ENCODE measurements around the gene STPG2.

The STPG2 gene

DNA sequence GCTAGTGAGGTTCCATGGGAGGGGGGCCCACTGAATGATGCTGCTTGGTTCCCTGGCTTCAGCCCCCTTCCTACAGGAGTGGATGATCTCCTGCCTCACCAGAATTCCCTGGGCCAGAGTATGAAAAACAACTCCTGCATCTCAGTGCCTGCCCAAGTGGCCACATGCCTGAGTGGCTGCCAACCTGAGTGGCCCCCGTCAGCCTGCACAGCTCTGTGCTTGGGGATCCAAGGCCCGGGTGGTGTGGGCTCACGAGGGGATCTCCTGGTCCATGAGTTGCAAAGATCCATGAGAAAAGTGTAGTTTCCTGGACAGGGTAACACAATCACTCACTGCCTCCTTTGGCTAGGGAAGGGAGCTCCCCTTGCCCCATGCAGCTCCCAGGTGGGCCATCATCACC lies 17.1 kb downstream of the STPG2 start:
- Histone ChIP-seq H4K20me1 (ENCODE audit: insufficient read depth, low read length) (no peaks in the 10 kb centered on the region), H3K9me2 (replicated peaks; ENCODE audit: insufficient read depth, low read length) (no peaks in the 10 kb centered on the region), H3K9me3 (replicated peaks; ENCODE audit: insufficient read depth, low read length) (no peaks in the 10 kb centered on the region), H3K9ac (ENCODE audit: low read length) (no peak overlapping the region), H3F3A (ENCODE audit: insufficient read depth, low read length) (no peaks in the 10 kb centered on the region), H3K79me2 (ENCODE audit: low read length) (no peaks in the 10 kb centered on the region), H3K27me3 (replicated peaks; ENCODE audit: insufficient read depth, low read length) (no peaks in the 10 kb centered on the region), H3K4me1 (ENCODE audit: low read length) (no peaks in the 10 kb centered on the region), H2AFZ (ENCODE audit: low read length) (no peak overlapping the region), H3K4me3 (ENCODE audit: low read length) (no peak overlapping the region), H3K27ac (ENCODE audit: low read length) (no peak overlapping the region), H3K4me2 (ENCODE audit: low read depth, low read length) (no peak overlapping the region), H3K36me3 (replicated peaks; ENCODE audit: insufficient read depth, low read length) (no peaks in the 10 kb centered on the region)
- no peak for DNase-seq
- no peak for TF ChIP-seq EZH2phosphoT487 (IDR thresholded peaks at IDR 0.05; ENCODE audit: low read length)

DNA sequence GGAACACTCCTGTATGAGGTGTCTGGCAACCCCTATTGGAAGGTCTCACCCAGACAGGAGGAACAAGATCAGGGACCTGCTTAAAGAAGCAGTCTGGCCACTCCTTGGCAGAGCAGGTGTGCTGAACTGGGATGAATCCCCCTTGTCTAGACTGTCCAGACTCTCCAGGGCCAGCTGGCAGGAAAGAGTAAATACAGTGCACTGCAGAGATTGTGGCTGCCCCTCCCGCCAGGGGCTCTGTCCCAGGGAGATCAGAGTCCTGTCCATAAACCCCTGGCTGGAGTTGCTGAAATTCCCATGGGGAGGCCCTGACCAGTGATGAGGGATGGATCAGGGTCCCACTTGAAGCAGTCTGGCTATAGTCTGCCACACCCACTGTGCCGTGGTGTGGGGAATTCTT lies 17.7 kb downstream of the STPG2 start:
- H3K27me3 ChIP-seq (replicated peaks; ENCODE audit: insufficient read depth, low read length) = no peaks in the 10 kb centered on the region
- no peaks in the 10 kb centered on the region for H3K9me3 ChIP-seq (replicated peaks; ENCODE audit: insufficient read depth, low read length)
- no peak overlapping the region for H3K4me2 ChIP-seq (ENCODE audit: low read depth, low read length)
- H3F3A ChIP-seq (ENCODE audit: insufficient read depth, low read length) = no peaks in the 10 kb centered on the region
- H4K20me1 ChIP-seq (ENCODE audit: insufficient read depth, low read length) = no peaks in the 10 kb centered on the region
- no peak overlapping the region for H3K4me3 ChIP-seq (ENCODE audit: low read length)
- no peaks in the 10 kb centered on the region for H3K9me2 ChIP-seq (replicated peaks; ENCODE audit: insufficient read depth, low read length)
- TF ChIP-seq EZH2phosphoT487 (IDR thresholded peaks at IDR 0.05; ENCODE audit: low read length) (no peak), EZH2 (optimal IDR thresholded peaks at IDR 0.05; ENCODE audit: low read depth, low read length) (no peak)
- TF ChIP-seq, protein P1, sequence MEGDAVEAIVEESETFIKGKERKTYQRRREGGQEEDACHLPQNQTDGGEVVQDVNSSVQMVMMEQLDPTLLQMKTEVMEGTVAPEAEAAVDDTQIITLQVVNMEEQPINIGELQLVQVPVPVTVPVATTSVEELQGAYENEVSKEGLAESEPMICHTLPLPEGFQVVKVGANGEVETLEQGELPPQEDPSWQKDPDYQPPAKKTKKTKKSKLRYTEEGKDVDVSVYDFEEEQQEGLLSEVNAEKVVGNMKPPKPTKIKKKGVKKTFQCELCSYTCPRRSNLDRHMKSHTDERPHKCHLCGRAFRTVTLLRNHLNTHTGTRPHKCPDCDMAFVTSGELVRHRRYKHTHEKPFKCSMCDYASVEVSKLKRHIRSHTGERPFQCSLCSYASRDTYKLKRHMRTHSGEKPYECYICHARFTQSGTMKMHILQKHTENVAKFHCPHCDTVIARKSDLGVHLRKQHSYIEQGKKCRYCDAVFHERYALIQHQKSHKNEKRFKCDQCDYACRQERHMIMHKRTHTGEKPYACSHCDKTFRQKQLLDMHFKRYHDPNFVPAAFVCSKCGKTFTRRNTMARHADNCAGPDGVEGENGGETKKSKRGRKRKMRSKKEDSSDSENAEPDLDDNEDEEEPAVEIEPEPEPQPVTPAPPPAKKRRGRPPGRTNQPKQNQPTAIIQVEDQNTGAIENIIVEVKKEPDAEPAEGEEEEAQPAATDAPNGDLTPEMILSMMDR (IDR thresholded peaks at IDR 0.05; ENCODE audit: low read length) = no peak
- H3K4me1 ChIP-seq (ENCODE audit: low read length) = no peaks in the 10 kb centered on the region
- no peak for DNase-seq
- no peak overlapping the region for H3K9ac ChIP-seq (ENCODE audit: low read length)
- no peak overlapping the region for H2AFZ ChIP-seq (ENCODE audit: low read length)
- no peak overlapping the region for H3K27ac ChIP-seq (ENCODE audit: low read length)
- H3K36me3 ChIP-seq (replicated peaks; ENCODE audit: insufficient read depth, low read length) = no peaks in the 10 kb centered on the region
- H3K79me2 ChIP-seq (ENCODE audit: low read length) = no peaks in the 10 kb centered on the region

DNA sequence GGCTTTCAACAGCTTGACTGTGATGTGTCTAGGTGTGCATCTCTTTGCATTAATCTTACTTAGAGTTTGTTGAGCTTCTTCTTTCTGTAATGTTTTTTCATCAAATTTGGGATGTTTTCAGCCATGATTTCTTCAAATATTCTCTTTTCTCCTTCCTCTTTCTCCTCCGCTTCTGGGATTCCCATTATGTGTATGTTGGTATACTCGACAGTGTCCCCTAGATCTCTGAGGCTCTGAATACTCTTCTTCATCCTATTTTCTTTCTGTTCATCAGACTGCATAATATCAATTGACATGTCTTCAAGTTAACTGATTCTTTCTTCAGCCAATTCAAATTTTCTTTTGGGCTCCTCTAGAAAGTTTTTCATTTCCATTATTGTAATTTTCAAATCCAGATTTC lies 25.9 kb downstream of the STPG2 start:
- H3K36me3 ChIP-seq (replicated peaks; ENCODE audit: insufficient read depth, low read length) = no peaks in the 10 kb centered on the region
- no peak overlapping the region for H2AFZ ChIP-seq (ENCODE audit: low read length)
- no peaks in the 10 kb centered on the region for H3K4me1 ChIP-seq (ENCODE audit: low read length)
- no peak overlapping the region for H3K9ac ChIP-seq (ENCODE audit: low read length)
- TF ChIP-seq, protein P1 (IDR thresholded peaks at IDR 0.05; ENCODE audit: low read length) = no peak
- TF ChIP-seq EZH2 (optimal IDR thresholded peaks at IDR 0.05; ENCODE audit: low read depth, low read length) = no peak
- TF ChIP-seq EZH2phosphoT487 (IDR thresholded peaks at IDR 0.05; ENCODE audit: low read length) = no peak
- H3K9me2 ChIP-seq (replicated peaks; ENCODE audit: insufficient read depth, low read length) = no peaks in the 10 kb centered on the region
- DNase-seq = no peak
- H4K20me1 ChIP-seq (ENCODE audit: insufficient read depth, low read length) = no peaks in the 10 kb centered on the region
- no peak overlapping the region for H3K27ac ChIP-seq (ENCODE audit: low read length)
- H3K4me3 ChIP-seq (ENCODE audit: low read length) = no peak overlapping the region
- no peak overlapping the region for H3K4me2 ChIP-seq (ENCODE audit: low read depth, low read length)
- no peaks in the 10 kb centered on the region for H3F3A ChIP-seq (ENCODE audit: insufficient read depth, low read length)
- no peaks in the 10 kb centered on the region for H3K27me3 ChIP-seq (replicated peaks; ENCODE audit: insufficient read depth, low read length)
- no peaks in the 10 kb centered on the region for H3K79me2 ChIP-seq (ENCODE audit: low read length)
- H3K9me3 ChIP-seq (replicated peaks; ENCODE audit: insufficient read depth, low read length) = no peaks in the 10 kb centered on the region

DNA sequence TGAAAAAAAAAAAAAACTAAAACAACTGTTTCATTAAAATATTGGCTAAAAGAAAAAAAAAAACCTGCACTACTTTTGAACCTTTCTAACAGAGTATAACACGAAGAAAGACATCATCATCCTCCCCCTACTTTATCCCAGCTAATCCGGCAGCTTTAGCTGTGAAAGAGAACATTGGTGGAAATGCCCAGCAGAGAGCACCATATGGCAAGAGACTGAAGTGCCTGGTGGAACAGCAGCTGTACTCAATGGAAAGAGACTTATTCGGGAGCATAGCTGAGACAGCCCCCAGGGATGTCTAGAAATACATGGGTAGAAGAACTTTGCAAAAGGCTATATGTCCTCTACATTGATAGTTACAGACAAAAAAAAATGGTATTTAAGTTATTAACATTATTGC lies 30.3 kb downstream of the STPG2 start:
- no peaks in the 10 kb centered on the region for H3K79me2 ChIP-seq (ENCODE audit: low read length)

More for the DNA sequence above, 30.3 kb downstream of the STPG2 start:
- Histone ChIP-seq H3K4me3 (ENCODE audit: low read length) (no peak overlapping the region), H3K27ac (ENCODE audit: low read length) (no peak overlapping the region), H3K9me3 (replicated peaks; ENCODE audit: insufficient read depth, low read length) (no peaks in the 10 kb centered on the region), H3K9ac (ENCODE audit: low read length) (no peak overlapping the region), H3K4me1 (ENCODE audit: low read length) (no peaks in the 10 kb centered on the region), H3K36me3 (replicated peaks; ENCODE audit: insufficient read depth, low read length) (no peaks in the 10 kb centered on the region), H3K4me2 (ENCODE audit: low read depth, low read length) (no peak overlapping the region), H3F3A (ENCODE audit: insufficient read depth, low read length) (no peaks in the 10 kb centered on the region), H3K9me2 (replicated peaks; ENCODE audit: insufficient read depth, low read length) (no peaks in the 10 kb centered on the region), H4K20me1 (ENCODE audit: insufficient read depth, low read length) (no peaks in the 10 kb centered on the region), H2AFZ (ENCODE audit: low read length) (no peak overlapping the region), H3K27me3 (replicated peaks; ENCODE audit: insufficient read depth, low read length) (no peaks in the 10 kb centered on the region)
- TF ChIP-seq, protein P1 (IDR thresholded peaks at IDR 0.05; ENCODE audit: low read length) = no peak
- TF ChIP-seq EZH2phosphoT487 (IDR thresholded peaks at IDR 0.05; ENCODE audit: low read length) (no peak), EZH2 (optimal IDR thresholded peaks at IDR 0.05; ENCODE audit: low read depth, low read length) (no peak)
- peak; percentile 14 for DNase-seq
